ENCODE measurements around the gene DNAJC18. TPM values are rescaled to one million over a fixed set of nuclear protein-coding genes. Genes with fewer than 3 reads are reported as not detected.

DNAJC18 gene
- total and polyA plus RNA-seq, 2 experiments from 2014 or later, result 13.4 to 18.9 TPM

- no peak for TF ChIP-seq JUNB (IDR thresholded peaks at IDR 0.05; ENCODE audit: unreplicated experiment)
Observed at GRCh38 chr5:139361835-139362429, 77.4 kb downstream of the DNAJC18 start (continued).

- H3K27ac Mint-ChIP-seq, result no peak overlapping the region
- peaks cover 18% of the 10 kb centered on the region for H3K36me3 ChIP-seq (ENCODE audit: insufficient read depth)
- no peaks in the 10 kb centered on the region for H3K4me1 ChIP-seq (ENCODE audit: insufficient read depth)
- no peaks in the 10 kb centered on the region for H3K4me1 Mint-ChIP-seq
- no peak overlapping the region for H3K27ac ChIP-seq (ENCODE audit: low read depth)
- H3K4me3 Mint-ChIP-seq, result no peak overlapping the region
- peaks cover 92% of the 10 kb centered on the region for H3K79me2 ChIP-seq (replicated peaks; ENCODE audit: insufficient read depth)
- no peaks in the 10 kb centered on the region for H3K27me3 Mint-ChIP-seq (ENCODE audit: insufficient read depth, low read depth, poor library complexity)
- H3K4me3 ChIP-seq, result no peak overlapping the region
- no peaks in the 10 kb centered on the region for H3K9me3 Mint-ChIP-seq
- no peaks in the 10 kb centered on the region for H3K9me2 ChIP-seq (ENCODE audit: insufficient read depth)
- H3K36me3 Mint-ChIP-seq (ENCODE audit: low read depth), result peaks cover 36% of the 10 kb centered on the region
- peaks cover 87% of the 10 kb centered on the region for H4K20me1 ChIP-seq (replicated peaks; ENCODE audit: insufficient read depth)
- no peaks in the 10 kb centered on the region for H3K27me3 ChIP-seq (ENCODE audit: insufficient read depth)
- no peak for ATAC-seq
- TF ChIP-seq JUNB (IDR thresholded peaks at IDR 0.05; ENCODE audit: unreplicated experiment), result no peak
- TF ChIP-seq ZNF114 (CRISPR knock-in tag; IDR thresholded peaks at IDR 0.05), result no peak
- no peak for TF ChIP-seq NANOG (IDR thresholded peaks at IDR 0.05; ENCODE audit: borderline replicate concordance)
- TF ChIP-seq ZNF331 (CRISPR knock-in tag; IDR thresholded peaks at IDR 0.05; ENCODE audit: low read depth), result no peak
- no peak for TF ChIP-seq REST (IDR thresholded peaks at IDR 0.05; ENCODE audit: unreplicated experiment)
- TF ChIP-seq EZH2phosphoT487 (IDR thresholded peaks at IDR 0.05; ENCODE audit: unreplicated experiment), result no peak
- TF ChIP-seq ETS1 (IDR thresholded peaks at IDR 0.05), result no peak
- no peak for TF ChIP-seq CTCF (conservative IDR thresholded peaks at IDR 0.05; ENCODE audit: low read depth in 2 of 2)
- TF ChIP-seq ZNF462 (CRISPR knock-in tag; IDR thresholded peaks at IDR 0.05), result no peak
- no peak for TF ChIP-seq CREB1 (CRISPR knock-in tag; IDR thresholded peaks at IDR 0.05; ENCODE audit: low read depth)
- TF ChIP-seq EZH2 (IDR thresholded peaks at IDR 0.05; ENCODE audit: low read depth, unreplicated experiment), result no peak
- no peak for TF ChIP-seq STAT1 (IDR thresholded peaks at IDR 0.05; ENCODE audit: unreplicated experiment)
- TF ChIP-seq POLR2AphosphoS5 (IDR thresholded peaks at IDR 0.05; ENCODE audit: low read depth), result no peak
- H3F3A ChIP-seq (replicated peaks; ENCODE audit: low read depth), result 0 out of 2 replicates have a peak, but pooled peaks cover 10% of the 10 kb centered on the region
- no peak overlapping the region for H3K4me2 ChIP-seq
- no peak overlapping the region for H2AFZ ChIP-seq
- no peak for DNase-seq (ENCODE audit: low spot score)
Observed at GRCh38 chr5:139360384-139360783, 78.9 kb downstream of the DNAJC18 start.
